GM21619 (cell line): ENCODE measurements around the gene KIF26A.

Source experiments
- ATAC-seq: cut with Tn5 transposase; IDR thresholded peaks from one replicate; pipeline ENCODE4 v1.9.1; 2021; ENCODE audit not compliant: unreplicated experiment

The KIF26A gene

DNA sequence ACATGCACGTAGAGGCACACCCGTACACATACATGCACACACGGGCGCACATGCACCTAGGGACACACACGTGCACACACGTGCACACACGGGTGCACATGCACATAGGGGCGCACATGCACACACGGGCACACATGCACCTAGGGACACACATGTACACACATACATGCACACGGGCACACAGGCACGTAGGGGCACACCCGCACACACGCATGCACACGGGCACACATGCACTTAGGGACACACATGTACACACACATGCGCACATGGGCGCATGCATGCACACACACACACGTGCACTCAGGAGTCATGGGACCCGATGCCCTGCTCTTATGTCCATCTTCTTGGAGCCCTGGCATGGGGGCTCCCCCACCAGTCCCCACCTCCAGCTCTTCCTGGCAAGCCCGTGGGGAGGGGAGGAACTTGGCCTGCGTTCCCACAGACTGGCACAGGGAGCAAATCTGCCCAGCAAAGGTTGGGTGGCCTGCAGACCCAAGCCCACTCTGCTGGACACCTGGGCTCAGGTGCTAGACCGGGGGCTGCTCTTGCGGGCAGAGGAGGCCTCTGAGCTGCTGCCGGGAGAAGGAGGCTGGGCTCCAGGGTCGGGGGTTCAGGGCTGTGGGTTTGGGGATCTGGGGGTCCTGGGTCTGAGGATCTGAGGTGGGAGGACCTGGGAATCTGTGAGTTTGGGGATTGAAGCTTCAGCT lies 51.4 kb downstream of the KIF26A start:
- no peak for ATAC-seq

DNA sequence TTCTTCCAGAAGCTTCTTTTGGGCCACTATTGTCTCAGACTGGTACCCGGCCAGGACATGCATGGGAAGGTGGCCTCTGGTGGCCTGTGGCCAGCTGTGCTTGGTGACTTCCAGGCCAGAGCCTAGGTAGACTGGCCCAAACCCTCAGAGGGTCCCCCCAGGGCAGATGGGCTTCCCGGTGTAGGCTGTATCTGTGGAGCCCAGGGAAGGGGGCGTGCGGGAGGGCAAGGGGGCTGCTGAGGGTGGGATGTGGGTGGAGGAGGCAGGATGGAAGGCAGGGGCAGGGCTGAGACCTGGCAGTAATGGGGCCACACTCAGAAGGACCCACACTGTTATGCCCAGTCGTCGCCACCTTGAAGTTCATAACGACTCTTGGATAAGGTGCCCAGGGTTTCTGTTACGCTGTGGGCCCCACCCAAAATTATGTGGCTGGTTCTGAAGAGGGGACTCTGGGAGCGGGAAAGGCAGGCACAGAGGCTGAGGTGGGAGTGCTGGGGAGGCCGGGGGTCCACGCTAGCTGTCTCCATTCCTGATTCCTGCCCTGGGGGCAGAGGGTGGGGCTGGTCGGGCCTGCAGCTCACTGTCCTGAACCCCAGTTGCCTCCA lies 52.1 kb downstream of the KIF26A start:
- no peak for ATAC-seq

DNA sequence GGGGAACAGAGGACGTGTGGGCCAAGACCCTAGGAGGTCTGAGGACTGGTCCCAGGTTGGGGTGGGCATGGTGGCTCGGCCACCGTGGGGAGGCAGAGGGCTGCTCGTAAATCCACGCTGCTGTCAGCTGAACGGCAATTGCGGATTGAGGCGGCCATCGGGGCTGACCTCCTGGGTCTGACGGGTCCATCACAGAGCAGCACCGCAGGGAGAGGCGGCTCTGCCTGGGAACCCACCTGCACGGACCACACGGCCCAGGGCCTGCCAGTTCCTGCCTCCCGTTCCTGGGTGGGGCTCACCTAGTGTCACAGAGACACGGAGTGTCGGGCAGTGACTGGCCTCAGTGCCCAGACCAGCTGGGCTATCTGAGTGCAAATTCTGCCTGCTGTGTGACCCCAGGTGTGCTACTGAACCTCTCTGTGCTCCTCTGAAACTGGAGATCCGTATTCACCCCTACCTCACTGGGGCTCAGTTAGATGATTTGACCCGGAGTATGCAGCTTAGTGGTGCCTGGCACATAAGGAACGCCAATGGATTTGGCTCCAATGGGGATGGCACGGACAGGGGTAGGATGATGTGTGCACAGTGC lies 53.1 kb downstream of the KIF26A start:
- no peak for ATAC-seq

DNA sequence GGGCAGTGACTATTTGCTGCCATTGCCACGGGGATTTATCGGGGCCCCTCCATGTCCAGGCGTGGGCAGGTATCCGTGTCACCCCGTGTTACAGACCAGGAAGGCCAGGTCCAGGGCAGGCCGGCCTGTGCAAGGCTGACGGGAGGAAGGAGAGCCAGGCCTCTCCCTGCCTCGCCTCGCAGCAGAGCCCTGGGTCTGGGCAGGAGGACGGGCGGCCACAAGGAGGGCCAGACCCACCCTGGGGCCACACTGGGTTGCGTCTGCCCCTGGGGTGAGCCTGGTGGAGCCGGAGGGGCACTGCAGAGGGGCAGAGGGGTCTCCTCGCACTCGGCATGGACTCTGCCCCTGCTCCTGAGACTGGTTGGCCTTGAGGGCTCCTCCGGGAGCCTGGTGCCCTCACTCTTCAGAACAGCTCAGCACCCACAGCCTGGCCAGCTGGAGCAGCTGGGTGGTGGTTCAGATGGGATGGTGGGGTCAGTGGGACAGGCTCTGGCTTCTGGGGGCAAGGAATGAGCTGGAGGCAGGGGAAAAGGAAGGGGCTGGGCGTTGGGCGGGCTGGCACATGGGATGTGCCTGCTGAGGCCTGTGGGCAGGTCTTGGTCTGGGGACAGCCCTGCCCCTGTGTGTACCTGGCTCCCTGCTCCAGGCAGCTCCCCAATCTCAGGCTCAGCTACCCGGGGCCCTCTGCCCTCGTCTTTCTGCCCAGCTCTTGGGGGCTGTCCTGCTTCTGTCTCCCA lies 53.9 kb downstream of the KIF26A start:
- ATAC-seq = no peak

DNA sequence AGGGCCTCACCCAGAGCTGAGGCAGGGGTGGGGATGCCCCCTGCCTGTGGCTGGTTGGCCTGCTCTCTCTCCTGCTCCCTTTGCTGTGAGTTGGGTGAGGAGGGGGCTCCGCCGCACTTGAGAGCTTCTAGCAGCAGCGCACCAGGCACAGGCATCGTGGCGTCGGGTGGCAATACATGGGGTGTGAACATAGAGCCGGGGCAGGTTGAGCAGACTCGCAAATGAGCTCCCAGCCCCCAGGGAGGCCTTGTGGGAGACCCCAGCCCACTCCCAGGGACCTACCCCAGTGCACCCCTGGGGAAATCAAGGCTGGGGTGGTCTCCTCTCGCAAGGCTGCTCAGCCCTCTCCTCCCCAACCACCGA lies 54.5 kb downstream of the KIF26A start:
- ATAC-seq = no peak

DNA sequence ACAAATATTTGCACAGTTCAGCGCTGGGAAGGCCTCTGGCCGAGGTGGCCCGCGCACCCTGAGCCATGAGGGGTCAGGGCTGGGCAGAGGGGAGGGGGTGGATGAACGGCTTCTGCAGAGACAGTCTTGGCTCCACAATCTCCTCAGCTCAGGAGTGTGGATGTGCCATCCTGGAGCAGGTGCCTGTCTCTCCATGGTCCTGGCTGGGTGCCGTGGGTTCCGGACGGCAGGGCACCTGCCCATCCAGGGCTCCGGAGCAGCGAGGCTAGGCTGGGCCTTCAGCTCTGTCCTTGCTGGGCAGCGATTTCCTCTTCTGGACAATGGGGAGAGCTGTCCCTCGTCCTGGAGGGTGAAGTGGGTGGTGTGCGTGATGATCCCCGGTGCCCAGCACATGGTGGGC lies 55.6 kb downstream of the KIF26A start:
- no peak for ATAC-seq

DNA sequence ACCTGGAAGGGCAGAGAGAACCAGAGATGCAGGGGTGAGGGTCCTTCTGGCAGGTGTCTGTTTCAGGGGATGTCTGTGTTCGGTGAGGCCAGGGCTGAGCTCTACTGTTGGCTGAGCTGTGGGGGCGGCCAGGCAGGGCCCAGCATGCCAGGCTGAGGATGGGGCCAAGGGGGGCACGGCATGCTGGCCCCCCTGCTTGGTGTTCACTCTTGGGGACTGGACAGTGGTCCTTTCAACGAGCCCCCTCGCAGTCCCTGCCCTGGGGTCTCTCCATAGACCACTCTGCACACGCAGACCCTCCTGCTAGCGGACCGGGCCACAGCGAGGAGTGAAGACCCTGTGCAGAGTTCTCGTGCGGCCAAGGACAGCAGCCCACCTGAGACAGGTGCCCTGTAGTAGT lies 56.3 kb downstream of the KIF26A start:
- no peak for ATAC-seq

DNA sequence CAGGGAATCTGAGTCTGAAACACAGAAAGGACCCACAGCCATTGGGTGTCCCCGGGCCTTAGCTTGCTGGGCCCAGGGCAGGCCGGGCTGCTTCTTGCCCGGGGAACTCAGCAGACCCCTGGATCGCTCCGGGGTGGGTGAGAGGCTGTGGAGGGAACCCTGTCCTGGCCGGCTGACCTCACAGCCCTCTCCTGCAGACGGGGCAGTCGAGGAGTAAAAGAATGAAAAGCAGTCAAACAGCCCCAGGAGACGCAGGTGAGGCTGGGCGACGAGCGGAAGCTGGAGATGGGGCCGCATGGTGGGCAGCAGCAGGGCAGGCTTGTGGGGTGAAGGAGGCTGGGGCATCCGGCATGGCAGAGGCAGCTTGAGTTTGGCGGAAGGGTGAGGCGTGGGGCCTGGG lies 57.0 kb downstream of the KIF26A start:
- no peak for ATAC-seq

DNA sequence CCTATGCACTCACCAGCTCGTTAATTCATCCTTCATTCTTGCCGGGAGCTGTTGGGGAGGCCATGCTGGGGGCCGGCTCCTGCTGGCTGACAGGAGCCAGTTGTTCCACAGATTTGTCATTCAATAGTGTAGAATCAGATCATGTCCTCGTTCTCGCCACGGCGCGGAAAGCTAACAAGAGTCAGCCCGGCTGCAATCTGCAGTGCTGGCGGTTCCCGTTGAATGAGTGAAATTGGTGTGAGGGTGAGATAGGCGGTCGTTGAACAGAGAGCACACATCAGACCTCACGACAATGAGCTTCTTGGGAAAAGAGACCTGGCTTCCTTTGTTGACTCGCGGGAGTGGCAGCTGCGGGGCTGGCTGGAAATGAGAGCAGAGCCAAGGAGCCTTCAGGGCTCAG lies 57.5 kb downstream of the KIF26A start:
- no peak for ATAC-seq

DNA sequence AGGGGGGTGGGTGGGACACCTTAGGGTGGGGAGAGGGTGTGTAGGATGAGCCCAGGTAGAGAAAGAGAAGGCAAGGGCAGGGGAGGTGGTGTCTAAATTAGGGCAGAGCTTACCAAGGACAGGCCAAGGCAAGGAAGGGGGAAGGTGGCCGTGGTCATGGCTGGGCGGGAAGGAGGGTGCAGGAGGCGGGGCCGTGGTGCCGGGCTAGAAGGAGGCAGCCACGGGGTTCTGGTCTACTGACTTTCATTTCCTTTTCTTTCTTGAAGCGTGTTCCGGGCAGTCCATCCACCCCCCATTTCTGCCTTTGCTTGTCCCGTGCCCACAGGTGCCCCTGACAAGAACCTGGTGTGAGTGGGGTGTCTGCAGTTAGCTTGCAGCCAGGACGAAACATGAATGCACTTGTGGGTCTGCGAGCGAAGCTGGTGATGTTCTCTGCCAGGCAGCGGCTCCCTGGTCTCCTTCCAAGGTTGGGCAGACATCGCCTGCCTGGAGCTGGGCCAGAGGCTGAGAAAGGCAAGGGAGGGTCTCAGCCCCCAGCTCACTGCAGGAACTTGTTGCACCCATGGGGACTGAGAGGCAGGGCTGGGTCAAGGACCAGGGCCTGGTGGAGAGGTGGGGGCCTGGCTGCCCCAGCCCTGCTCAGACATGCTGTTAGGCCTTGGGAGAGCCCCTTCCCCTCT lies 58.2 kb downstream of the KIF26A start:
- no peak for ATAC-seq

DNA sequence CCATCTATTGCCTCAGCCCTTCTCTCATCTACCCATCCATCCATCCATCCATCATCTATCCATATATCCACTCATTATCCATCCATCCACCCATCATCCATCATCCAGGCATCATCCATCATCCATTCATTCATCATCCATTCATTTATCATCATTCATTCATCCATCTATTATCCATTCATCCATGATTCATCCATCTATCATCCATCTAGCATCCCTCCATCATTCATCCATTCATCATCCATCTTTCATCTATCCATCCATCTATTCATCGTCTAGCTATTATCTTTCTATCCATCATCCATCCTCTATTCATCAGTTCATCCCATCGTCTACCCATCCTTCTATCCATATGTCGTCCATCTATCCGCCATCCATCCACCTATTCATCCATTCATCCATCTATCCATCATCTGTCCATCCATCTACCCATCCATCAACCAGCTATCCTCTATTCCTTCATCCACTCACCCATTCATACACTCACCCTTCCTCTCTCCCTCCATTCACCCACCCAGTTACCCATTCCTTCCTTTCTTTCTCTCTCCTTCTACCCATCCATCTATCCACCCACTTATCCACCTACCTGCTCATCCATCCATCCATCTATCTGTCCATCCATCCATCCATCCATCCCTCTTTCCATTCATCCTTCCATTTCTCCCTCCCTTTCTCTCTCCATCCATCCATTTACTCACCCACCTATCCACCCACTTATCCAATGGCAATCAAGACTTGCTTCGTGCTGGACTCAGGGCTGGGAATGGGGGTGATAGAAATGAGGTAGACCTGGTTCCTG lies 59.3 kb downstream of the KIF26A start:
- ATAC-seq = no peak

DNA sequence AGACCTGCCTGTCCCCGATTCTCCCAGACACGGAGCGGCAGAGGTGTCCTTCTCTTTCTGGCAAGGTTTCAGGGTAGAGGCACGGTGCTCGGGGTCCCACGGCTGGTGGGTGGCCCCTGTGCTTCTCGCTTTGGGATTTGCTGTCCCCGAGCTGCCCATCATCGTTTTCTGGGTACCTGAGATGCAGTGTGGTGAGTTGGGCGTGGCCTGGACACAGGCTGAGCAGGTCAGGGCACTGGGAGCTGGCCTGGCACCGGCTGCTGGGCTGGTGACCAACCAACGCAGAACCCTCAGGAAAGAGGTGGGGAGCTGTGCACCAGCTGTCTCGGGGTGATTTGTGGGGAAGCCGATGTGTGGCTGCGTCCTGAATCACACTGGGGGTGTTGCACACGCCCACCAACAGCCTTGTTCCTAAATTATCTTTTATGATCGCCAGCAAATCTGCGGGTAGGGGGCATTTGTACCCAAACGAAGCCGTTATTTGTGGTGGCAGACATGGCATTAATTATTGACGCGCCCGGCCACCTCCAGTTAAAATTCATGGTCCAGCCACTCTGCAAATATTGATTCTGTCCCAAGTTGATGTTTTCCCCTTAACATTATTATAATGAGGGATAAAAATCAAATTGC lies 61.0 kb downstream of the KIF26A start:
- ATAC-seq = no peak

DNA sequence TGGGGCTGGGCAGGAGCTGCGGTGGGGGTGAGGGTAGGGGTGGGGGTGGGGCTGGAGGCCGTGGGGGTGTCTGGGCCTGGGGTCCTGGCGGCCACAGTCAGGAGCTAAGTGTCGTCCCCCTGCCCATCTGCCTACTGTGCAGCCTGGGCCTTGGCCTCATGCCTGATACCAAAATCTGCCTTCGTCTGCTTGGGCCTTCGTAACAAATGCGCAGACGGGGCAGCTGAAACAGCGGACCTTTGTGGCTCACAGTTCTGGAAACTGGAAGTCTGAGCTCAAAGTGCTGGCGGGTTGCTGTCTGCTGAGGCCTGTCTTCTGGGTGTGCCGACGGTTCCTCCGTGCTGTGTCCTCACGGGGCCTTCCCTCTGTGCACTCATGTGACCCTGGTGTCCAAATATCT lies 61.7 kb downstream of the KIF26A start:
- no peak for ATAC-seq

DNA sequence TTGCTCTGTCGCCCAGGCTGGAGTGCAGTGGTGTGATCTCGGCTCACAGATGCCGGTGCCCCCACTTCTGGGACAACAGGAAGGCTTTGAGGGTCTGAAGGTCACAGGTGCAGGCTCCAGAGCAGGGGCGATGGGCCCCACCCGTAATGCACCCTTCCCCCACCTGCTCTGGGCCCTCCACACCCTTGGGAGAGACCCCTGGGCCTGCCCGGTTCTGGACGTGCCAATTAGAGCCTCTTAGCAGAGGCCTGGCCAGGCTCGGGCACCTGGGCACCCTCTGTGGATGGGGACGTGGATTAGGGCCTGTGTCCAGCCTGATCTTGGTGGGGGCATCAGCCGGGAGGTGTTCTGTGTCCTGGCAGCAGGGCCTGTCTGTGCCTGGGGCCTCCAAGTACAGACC lies 62.2 kb downstream of the KIF26A start:
- no peak for ATAC-seq

DNA sequence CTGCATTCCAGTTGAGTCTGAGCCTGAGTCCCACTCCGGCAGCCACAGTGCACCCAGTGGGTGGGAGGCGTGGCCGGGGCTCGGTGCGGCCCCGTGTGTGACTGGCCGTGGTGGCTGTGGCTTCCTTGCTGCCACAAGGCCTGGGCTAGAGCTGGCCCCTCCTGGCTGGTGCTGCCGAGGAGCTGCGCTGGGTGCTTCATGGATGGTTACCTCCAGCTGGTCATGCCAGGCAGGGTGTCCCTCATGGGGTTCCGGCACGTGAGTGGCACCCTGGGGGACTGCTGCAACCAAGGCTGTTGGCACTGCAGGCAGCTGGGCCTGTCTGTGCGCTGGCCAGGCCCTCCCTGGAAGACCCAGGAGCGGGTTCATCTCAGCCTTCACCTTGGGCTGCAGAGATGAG lies 62.7 kb downstream of the KIF26A start:
- ATAC-seq = no peak

DNA sequence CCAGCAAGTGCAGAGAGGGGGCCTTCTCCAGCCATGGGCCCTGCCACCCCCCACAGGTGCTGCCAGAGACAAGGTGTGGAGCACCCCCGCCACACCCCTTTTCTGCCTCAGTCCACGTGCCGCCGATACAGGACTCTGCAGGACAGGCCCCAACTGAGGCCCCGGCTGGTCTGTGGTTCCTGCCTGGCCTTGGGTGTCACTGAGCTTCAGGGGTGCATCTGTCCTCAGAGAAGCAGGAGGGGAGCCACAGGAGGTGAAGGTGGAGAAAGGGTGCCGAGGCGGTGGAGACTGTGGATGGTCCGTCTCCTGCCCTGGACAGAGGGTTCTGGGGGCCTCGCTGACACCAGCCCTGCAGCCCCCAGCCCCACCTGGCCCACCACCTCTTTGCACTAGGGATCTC lies 63.1 kb downstream of the KIF26A start:
- ATAC-seq = no peak

DNA sequence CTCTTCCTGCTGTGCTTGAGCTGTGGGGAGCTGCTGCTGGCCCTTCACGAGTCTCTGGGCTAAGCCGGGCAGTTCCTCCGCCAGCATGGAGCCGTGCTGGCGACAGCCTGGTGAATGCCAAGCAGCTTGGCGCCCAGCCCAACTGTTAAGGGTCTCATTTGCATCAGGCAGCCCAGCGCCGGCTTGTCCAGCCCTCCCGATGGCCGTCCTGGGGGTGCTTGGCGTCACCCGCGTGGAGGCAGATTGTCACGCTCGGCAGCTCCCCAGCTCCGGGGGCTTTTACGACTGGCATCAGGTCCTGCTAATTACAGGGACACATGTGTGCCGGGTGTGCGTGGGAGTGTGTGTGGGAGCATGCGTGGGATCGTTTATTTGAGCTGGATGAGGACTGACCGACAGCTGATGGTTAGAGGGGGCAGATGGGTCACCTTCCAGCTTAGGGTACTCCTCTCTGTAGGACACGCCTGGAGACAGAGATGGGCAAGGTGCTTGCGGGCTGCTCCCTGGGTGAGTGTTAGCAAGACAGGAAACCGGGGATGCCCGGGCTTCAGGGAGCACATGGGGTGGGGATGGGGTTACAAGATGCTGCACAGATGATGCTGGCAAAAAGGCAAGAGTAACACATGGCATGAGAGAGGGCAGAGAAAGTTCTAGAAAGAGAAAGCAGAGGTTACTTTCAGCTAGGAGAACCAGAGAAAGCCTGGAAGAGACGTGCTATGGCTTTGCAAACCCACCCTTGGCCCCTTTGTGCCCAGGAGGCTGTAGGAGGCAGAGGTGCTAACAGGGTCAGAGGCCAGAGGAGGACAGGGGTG lies 64.1 kb downstream of the KIF26A start:
- ATAC-seq = no peak

DNA sequence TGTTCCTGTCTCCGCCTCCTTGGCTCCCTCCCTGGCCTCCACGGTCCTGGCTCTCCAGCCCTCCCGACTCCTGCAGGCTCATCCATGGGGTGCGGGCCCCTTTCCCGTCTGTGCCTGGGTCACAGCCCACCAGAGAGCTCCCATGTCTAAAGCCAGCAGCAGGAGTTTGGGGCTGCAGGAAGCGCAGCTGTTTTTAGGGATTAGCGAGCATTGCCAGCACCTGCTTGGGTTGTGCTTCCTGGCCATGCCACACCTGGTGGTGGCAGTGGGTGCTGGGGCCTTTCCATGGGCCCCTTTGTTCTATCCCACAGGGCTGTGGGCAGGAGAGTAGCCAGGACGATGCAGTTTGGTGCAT lies 64.7 kb downstream of the KIF26A start:
- no peak for ATAC-seq

DNA sequence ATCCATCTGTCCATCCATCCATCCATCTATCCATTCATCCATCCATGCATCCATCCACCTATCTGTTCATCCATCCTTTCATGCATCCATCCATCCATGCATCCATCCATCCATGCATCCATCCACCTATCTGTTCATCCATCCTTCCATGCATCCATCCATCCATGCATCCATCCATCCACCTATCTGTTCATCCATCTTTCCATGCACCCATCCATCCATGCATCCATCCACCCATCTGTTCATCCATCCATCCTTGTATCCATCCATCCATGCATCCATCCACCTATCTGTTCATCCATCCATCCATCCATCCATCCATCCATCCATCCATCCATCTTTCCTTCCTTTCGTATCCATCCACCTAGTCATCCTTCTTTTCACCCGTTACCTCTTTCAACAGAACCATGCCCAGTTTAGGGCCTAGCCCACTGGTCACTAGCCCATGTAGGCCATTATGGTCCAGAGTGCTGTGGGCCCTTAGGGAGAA lies 66.3 kb downstream of the KIF26A start:
- no peak for ATAC-seq
